HEK293 (cell line): ENCODE data around the gene LYZL6.

ENCODE experiments used
- ZNF133 ChIP-seq: fragments of 450-650 bp; formaldehyde crosslinking; IDR thresholded peaks from 2 replicates; pipeline ENCODE4 v1.5.1; 2016; ENCODE audit warnings: missing biosample characterization, missing genetic modification characterization
- ZNF501 ChIP-seq: fragments of 450-650 bp; formaldehyde crosslinking; IDR thresholded peaks from 2 replicates; pipeline ENCODE4 v1.5.1; 2016; ENCODE audit warnings: missing biosample characterization, missing genetic modification characterization
- TF ChIP-seq, protein P1 (sequence below): fragments of 450-650 bp; formaldehyde crosslinking; IDR thresholded peaks from 2 replicates; pipeline ENCODE4 v1.5.1; 2016; ENCODE audit warnings: missing biosample characterization, missing genetic modification characterization

DNA sequence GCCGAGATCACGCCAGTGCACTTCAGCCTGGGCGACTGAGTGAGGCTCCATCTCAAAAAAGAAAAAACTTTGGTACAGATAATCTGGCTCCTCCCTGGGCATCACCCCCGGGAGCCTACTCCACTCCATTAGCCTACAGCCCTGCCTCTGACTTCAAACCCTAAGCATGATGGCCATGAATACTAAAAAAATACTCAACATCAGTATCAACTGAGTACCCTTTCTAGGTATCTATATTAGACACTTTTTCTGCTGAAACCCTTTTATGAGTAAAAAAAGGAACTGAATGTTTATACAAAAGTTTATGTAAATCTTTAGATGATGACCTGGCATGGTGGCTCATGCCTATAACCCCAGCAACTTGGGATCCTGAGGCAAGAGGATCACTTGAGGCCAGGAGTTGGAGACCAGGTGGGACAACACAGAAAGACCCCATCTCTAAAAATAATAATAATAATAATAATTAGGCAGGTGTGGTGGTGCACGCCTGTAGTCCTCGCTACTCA lies 19.9 kb downstream of the LYZL6 start:
- TF ChIP-seq, protein P1, sequence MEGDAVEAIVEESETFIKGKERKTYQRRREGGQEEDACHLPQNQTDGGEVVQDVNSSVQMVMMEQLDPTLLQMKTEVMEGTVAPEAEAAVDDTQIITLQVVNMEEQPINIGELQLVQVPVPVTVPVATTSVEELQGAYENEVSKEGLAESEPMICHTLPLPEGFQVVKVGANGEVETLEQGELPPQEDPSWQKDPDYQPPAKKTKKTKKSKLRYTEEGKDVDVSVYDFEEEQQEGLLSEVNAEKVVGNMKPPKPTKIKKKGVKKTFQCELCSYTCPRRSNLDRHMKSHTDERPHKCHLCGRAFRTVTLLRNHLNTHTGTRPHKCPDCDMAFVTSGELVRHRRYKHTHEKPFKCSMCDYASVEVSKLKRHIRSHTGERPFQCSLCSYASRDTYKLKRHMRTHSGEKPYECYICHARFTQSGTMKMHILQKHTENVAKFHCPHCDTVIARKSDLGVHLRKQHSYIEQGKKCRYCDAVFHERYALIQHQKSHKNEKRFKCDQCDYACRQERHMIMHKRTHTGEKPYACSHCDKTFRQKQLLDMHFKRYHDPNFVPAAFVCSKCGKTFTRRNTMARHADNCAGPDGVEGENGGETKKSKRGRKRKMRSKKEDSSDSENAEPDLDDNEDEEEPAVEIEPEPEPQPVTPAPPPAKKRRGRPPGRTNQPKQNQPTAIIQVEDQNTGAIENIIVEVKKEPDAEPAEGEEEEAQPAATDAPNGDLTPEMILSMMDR (tag by site-specific recombination): no peak
- TF ChIP-seq ZNF501: no peak
- TF ChIP-seq ZNF133 (tag by site-specific recombination): no peak
